ENCODE measurements around the gene TMEM209.

- TF ChIP-seq SP1 (CRISPR knock-in tag; conservative IDR thresholded peaks at IDR 0.05) (no peak; the same call in 1 of the 2 replicates), CBFB (CRISPR knock-in tag; IDR thresholded peaks at IDR 0.05; ENCODE audit: low read depth) (no peak), ELF4 (CRISPR knock-in tag; IDR thresholded peaks at IDR 0.05; ENCODE audit: low read depth) (no peak), IRF2 (CRISPR knock-in tag; IDR thresholded peaks at IDR 0.05; ENCODE audit: borderline replicate concordance, low read depth) (no peak), JUN (CRISPR knock-in tag; IDR thresholded peaks at IDR 0.05) (no peak)
- TF ChIP-seq, protein P1, sequence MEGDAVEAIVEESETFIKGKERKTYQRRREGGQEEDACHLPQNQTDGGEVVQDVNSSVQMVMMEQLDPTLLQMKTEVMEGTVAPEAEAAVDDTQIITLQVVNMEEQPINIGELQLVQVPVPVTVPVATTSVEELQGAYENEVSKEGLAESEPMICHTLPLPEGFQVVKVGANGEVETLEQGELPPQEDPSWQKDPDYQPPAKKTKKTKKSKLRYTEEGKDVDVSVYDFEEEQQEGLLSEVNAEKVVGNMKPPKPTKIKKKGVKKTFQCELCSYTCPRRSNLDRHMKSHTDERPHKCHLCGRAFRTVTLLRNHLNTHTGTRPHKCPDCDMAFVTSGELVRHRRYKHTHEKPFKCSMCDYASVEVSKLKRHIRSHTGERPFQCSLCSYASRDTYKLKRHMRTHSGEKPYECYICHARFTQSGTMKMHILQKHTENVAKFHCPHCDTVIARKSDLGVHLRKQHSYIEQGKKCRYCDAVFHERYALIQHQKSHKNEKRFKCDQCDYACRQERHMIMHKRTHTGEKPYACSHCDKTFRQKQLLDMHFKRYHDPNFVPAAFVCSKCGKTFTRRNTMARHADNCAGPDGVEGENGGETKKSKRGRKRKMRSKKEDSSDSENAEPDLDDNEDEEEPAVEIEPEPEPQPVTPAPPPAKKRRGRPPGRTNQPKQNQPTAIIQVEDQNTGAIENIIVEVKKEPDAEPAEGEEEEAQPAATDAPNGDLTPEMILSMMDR (IDR thresholded peaks at IDR 0.05): peak; percentile 91
Measured at GRCh38 chr7:130242198-130243014, 37.2 kb upstream of the TMEM209 start.
